ENCODE data around the gene TEKT5.
"Not testable (repeated sequence)": the region's sequence is repeated elsewhere in the genome, so short reads cannot be mapped to it uniquely, and the experiment has no call there.

TEKT5 gene

DNA sequence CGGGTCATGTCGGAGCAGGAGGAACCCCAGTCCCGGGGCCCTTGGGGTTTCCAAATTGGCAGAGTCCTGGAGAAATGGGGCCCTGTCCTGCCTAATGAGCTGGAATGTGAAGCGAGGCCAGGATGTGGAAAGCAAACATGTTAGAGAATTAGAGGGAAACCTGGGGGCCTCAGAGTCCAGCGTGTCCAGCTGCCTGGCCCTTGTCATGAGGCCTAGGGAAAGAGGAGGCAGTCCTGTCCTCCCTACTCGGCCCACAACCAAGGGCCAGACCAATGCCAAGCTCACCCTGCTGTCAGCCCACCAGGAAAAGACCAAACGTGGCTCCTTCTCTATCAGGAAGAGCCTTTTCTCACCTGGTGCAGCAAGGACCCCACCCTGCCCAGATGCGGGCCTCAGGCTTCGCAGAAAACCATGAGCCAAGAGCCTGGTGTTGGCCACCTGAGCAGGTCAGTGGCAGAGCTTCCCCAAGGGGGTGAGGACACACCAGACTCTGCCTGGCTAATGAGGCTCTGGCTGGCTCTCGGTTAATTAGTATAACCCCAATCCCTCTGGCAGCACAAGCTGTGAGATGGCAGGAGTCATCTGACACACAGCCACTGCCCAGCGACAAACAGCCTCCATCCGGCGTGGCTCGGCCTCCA is 10.1 kb downstream of the TEKT5 start:
- DNase-seq (ENCODE audit: low read depth): no peak

DNA sequence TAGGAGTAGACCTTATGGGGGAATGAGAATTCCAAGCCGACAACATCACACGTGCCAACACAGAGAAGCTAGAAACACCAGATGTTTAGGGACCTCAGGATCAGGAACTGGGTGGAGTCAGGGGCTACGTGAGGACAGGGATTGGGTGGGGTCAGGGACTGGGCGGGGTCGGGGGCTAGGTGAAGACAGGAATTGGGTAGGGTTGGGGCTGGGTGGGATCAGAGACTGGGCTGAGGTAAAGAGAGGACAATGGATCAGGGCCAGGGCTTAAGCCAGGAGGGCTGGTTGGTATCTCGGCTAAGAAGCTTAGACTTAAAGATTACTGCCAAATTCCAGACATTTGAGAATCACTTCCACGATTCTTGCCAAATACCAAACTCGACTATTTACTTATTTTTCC is 11.6 kb downstream of the TEKT5 start:
- DNase-seq (ENCODE audit: low read depth): no peak

DNA sequence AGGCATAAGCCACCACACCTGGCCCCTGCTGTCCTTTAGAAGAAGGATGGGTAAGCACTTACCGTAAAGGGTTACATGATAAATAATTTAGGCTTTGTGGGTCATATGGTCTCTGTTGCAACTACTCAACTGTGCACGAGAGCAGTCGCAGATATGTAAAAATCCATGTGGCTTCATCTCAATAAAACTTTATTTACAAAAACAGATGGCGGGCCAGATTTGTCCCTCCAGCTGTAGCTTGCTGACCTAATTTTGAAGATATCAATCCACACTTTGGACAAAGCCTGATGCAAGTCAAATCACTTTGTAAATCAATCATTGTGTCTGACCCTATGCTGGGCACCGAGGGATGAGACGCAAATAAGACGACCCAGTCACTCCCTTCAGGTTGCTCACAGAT is 12.1 kb downstream of the TEKT5 start:
- no peak for DNase-seq (ENCODE audit: low read depth)

DNA sequence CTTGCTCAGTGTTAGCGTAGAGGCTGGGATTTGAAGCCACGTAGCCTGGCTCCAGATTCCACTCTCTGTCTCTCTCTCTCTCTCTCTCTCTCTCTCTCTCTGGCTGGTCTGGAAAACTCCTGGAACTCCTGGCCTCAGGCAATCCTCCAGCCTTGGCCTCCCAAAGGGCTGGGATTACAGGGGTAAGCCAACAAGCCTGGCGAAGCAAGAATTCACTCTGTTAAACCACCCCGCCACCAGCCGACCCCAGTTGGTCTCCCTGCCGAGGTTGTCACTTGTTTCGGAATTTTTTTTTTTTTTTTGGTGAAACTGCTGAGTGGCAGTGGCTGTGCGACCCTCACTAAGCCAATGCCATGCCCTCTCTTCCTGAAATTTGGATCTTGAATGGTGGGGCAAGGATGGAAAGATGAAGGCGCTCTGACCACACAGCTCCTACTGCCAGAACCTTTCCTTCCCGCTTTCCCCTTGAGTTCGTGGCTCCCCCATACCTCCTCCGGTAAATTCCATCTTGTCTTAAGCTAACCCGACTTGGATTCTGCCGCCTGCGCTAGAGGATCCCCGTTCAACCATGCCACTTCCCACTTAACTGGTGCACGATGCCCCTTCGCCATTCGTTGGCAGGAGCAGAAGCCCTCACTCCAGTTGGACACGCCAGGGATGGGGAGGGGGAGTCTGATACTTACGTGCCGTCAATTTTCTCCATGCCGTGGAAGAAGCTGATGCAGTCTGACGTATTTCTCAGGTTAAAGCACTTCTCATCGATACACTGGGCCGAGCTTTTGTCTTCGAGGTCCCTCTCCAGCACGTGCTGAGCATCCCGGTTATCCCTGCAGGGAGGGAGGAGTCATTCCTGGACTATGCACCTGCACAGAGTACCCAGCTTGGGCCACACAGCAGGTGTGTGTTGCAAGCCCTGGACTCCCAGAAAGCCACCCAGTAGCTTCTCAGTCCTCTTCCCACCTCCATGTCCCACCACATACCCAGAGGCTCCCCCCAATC is 13.1 kb downstream of the TEKT5 start:
- DNase-seq (ENCODE audit: low read depth): no peak

DNA sequence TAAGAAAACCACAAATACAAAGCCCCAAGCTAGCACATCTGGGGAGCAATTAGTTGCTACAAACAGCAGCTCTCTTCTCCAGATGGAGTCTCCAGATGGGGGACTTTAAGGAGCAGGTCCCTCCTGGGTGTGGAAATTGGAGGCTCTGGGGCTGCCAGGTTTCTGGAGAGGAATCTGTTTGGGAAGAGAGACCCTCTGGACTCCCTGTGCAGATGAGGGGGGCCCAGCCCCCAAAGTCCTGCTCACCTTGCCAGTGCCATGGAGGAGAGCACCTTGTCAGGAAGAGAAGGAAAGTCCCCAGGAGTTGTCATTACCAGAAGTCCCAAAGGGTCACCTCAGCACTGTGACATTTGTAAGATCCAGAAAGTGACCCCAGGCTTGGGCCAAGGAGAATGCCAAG is 14.8 kb downstream of the TEKT5 start:
- DNase-seq (ENCODE audit: low read depth): no peak

- DNase-seq (ENCODE audit: low read depth): not testable (repeated sequence)
These were observed 15.3 kb downstream of the TEKT5 start for GRCh38 chr16:10679441-10679840.

- DNase-seq (ENCODE audit: low read depth): no peak
These were observed 16.1 kb downstream of the TEKT5 start for GRCh38 chr16:10678655-10679054.

GRCh38 chr16:10676284-10676683 is 18.4 kb downstream of the TEKT5 start:
- DNase-seq (ENCODE audit: low read depth): no peak

DNA sequence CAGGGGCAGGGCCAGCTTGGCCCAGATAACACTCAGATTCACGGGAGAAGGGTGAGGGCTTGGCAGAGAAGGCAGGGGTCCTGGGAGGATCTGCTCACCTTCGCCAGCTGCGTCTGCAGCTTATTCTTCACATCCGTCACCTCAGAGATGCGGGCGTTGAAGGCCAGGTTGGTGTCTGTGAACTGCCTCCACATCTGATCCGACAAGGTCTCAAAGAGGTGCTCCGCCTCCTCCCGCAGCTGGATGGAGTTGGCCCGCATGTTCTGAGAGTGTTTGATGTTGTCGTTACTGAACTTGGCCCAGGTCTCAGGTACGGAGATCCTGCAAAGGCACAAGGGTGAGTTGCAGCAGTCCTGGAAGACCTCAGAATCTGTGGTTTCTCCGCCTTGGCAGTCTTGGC is 18.9 kb downstream of the TEKT5 start:
- no peak for DNase-seq (ENCODE audit: low read depth)

DNA sequence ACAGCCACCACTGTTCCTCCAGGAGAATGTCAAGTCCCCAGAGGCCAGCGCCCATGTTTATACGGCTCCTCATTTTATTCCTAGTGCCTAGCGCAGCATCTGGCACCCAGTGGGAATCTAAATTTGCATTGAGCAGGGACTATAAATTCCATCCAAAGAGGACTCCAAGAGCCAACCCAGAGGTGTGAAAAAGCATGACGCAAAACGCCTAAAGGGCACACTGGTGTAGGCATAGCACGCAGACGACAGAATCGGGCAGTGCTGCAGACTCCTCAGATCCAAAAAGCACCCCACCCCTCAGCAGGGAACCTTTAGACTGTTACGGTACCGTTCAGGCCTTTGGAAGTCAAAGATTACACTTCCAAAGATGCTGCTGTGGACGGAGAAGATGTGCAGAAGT is 19.5 kb downstream of the TEKT5 start:
- DNase-seq (ENCODE audit: low read depth): no peak

DNA sequence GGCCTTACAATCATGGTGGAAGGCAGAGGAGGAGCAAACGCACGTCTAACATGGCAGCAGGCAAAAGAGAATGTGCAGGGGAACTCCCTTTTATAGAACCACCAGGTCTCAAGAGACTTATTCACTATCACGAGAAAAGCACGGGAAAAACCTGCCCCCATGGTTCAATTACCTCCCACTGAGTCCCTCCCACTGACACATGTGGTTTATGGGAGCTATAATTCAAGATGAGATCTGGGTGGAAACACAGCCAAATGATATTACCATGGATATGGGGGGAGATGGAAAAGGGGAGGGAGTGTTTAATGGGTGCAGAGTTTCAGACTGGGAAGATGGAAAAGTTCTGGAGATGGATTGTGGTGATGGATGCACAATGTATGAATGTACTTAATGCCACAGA is 23.0 kb downstream of the TEKT5 start:
- DNase-seq (ENCODE audit: low read depth): no peak

- DNase-seq (ENCODE audit: low read depth): no peak
These were observed 24.9 kb downstream of the TEKT5 start for GRCh38 chr16:10669791-10670190.

GRCh38 chr16:10668322-10669045 is 26.2 kb downstream of the TEKT5 start:
- no peak for DNase-seq (ENCODE audit: low read depth)

GRCh38 chr16:10667239-10667638 is 27.5 kb downstream of the TEKT5 start:
- no peak for DNase-seq (ENCODE audit: low read depth)

GRCh38 chr16:10666291-10666690 is 28.4 kb downstream of the TEKT5 start:
- DNase-seq (ENCODE audit: low read depth): no peak

GRCh38 chr16:10665166-10665565 is 29.6 kb downstream of the TEKT5 start:
- no peak for DNase-seq (ENCODE audit: low read depth)

DNA sequence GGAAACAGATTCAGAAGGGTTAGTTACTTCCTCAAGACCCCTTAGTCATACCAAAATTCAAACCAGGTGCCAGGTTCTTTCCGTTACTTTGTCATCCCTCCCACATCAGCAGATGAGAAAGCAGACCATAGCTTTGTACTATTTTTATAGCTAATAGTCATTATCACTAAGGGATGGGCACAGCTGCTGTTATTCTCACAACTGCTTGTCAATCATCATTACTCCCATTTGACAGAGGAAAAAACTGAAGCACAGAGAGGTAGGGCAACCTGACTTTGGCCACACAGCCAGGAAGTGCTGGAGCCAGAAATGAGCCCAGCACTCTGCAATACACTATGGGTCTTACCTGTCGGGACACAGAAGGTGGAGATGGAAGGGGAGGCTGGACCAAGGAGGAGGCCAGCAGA is 30.0 kb downstream of the TEKT5 start:
- DNase-seq (ENCODE audit: low read depth): no peak

DNA sequence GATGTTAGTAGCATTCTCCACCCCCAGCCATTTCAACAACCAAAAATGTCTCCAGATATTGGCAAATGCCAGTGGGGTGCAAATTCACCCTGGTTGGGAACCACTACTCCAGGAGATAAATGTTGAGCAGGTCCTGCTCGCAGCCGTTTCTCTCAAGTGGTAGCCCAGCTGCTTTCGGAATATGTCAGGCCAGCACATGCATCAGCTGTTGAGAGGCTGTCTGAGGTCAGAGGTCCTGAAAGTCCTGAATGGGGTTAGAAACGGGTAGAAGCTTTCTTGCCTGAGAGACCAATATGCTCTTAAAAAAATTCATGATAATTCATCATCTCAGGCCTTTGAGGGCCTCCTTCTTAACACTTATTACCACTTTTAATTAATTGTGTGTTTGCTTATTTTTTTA is 31.0 kb downstream of the TEKT5 start:
- DNase-seq (ENCODE audit: low read depth): no peak

DNA sequence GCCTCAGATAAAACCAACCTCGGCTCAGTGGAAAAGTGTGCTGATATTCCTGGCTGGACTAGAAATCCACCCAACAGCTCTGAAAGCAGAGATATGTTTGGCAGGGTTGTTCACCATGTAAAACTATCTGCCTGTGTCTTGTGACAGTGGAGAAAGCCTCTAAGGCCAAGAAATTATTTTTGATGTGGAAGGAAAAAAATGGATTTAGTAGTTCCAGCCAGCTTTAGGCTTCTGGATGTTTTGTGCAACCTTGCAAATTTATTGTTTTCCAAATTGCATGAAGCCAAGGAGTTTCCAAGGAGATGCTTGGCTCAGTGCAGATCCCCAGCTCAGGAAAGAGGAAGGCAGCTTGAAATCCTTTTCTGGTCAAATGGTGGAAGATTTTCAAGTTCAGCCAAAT is 31.6 kb downstream of the TEKT5 start:
- DNase-seq (ENCODE audit: low read depth): no peak

- no peak for DNase-seq (ENCODE audit: low read depth)
These were observed 32.5 kb downstream of the TEKT5 start for GRCh38 chr16:10662212-10662611.

DNA sequence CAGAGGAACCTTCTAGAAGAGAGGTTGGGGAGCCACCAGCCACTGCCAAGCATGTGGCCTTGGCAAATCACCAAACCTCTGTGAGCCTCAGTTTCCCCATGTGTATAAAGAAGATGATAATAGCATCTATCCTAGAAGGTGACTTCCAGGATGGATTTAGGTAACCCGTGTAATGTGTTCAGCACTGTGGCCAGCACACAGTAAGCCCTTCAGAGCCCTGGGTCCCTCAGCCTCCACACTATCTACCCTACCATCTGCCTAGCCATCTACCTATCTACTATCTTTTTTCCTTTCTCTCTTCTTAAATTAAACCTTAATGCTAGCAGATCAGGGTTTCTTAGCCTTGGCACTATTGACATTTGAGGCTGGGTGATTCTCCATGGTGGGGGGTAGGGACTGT is 33.0 kb downstream of the TEKT5 start:
- no peak for DNase-seq (ENCODE audit: low read depth)

- no peak for DNase-seq (ENCODE audit: low read depth)
These were observed 33.6 kb downstream of the TEKT5 start for GRCh38 chr16:10660950-10661635.

Data from stimulated activated CD8-positive, alpha-beta memory T cell treated with anti-CD3 and anti-CD28 coated beads, Interleukin-7, amount 100 ng/mL, for 24 hours (primary cell).